ENCODE data around the gene KCNH3.
"Not testable (repeated sequence)": the region's sequence is repeated elsewhere in the genome, so short reads cannot be mapped to it uniquely, and the experiment has no call there.

The KCNH3 gene

GRCh38 chr12:49538510-49539403, at the start of gene KCNH3:
TSS of gene KCNH3 (plus strand) at chr12:49539030. CDS start at chr12:49539417, 387 bp downstream.
- peak; percentile 93 for DNase-seq (ENCODE audit: low spot score)

- DNase-seq (ENCODE audit: low spot score) = no peak
Measured at GRCh38 chr12:49489154-49489553, 49.7 kb upstream of the KCNH3 start.

GRCh38 chr12:49489720-49490119, 49.1 kb upstream of the KCNH3 start:
- no peak for DNase-seq (ENCODE audit: low spot score)

- no peak for DNase-seq (ENCODE audit: low spot score)
Measured at GRCh38 chr12:49491823-49492222, 47.0 kb upstream of the KCNH3 start.

- no peak for DNase-seq (ENCODE audit: low spot score)
Measured at GRCh38 chr12:49493900-49494299, 44.9 kb upstream of the KCNH3 start.

- no peak for DNase-seq (ENCODE audit: low spot score)
Measured at GRCh38 chr12:49496417-49497360, 42.1 kb upstream of the KCNH3 start.

- DNase-seq (ENCODE audit: low spot score) = no peak
Measured at GRCh38 chr12:49501895-49502294, 36.9 kb upstream of the KCNH3 start.

GRCh38 chr12:49502590-49502989, 36.2 kb upstream of the KCNH3 start:
- DNase-seq (ENCODE audit: low spot score) = no peak

GRCh38 chr12:49503674-49504180, 35.1 kb upstream of the KCNH3 start:
- no peak for DNase-seq (ENCODE audit: low spot score)

- no peak for DNase-seq (ENCODE audit: low spot score)
Measured at GRCh38 chr12:49505672-49506071, 33.2 kb upstream of the KCNH3 start.

GRCh38 chr12:49507139-49507538, 31.7 kb upstream of the KCNH3 start:
- DNase-seq (ENCODE audit: low spot score) = no peak

- DNase-seq (ENCODE audit: low spot score) = not testable (repeated sequence)
Measured at GRCh38 chr12:49509681-49510080, 29.1 kb upstream of the KCNH3 start.

- no peak for DNase-seq (ENCODE audit: low spot score)
Measured at GRCh38 chr12:49511410-49511809, 27.4 kb upstream of the KCNH3 start.

GRCh38 chr12:49512546-49512945, 26.3 kb upstream of the KCNH3 start:
- no peak for DNase-seq (ENCODE audit: low spot score)

GRCh38 chr12:49515266-49515665, 23.6 kb upstream of the KCNH3 start:
- no peak for DNase-seq (ENCODE audit: low spot score)

- no peak for DNase-seq (ENCODE audit: low spot score)
Measured at GRCh38 chr12:49518914-49519573, 19.8 kb upstream of the KCNH3 start.

GRCh38 chr12:49519574-49519936, 19.3 kb upstream of the KCNH3 start:
- DNase-seq (ENCODE audit: low spot score) = no peak

GRCh38 chr12:49521389-49521788, 17.4 kb upstream of the KCNH3 start:
- no peak for DNase-seq (ENCODE audit: low spot score)

- DNase-seq (ENCODE audit: low spot score) = no peak
Measured at GRCh38 chr12:49524660-49525324, 14.0 kb upstream of the KCNH3 start.

GRCh38 chr12:49525942-49526341, 12.9 kb upstream of the KCNH3 start:
- DNase-seq (ENCODE audit: low spot score) = no peak

GRCh38 chr12:49527361-49528130, 11.3 kb upstream of the KCNH3 start:
- no peak for DNase-seq (ENCODE audit: low spot score)

All from CD4-positive, alpha-beta T cell treated with Interleukin-2 at 100 ng/mL for 4 hours (primary cell).